Thyroid gland (tissue), 4 donors: Measurements from ENCODE around the gene NTRK2. TPM values are rescaled to one million over a fixed set of nuclear protein-coding genes. Genes with fewer than 3 reads are reported as not detected.

ENCODE experiments used
- DNase-seq, 2 donors: peaks; one replicate each; pipeline ENCODE4 v3.0.0-alpha.2; 2019
- H3K27ac ChIP-seq, 3 donors: fragments of 200-600 bp; sonication (generic); 1 replicate in 2 of 3; 2 replicates in 1 of 3; pipeline ENCODE4 v1.5.1; 2016 to 2019; ENCODE audit warnings: mild to moderate bottlenecking in 1 of 3, moderate library complexity in 1 of 3
- H3K27me3 ChIP-seq: fragments of 200-600 bp; sonication (generic); one replicate; pipeline ENCODE4 v1.5.1; 2019
- H3K36me3 ChIP-seq, 2 donors: fragments of 200-600 bp; sonication (generic); one replicate each; pipeline ENCODE4 v1.5.1; 2016 to 2019
- H3K4me1 ChIP-seq, 2 donors: fragments of 200-600 bp; sonication (generic); one replicate each; pipeline ENCODE4 v1.5.1; 2017 to 2019
- H3K4me3 ChIP-seq, 3 donors: fragments of 200-600 bp; sonication (generic); replicated peaks in 1 of 3; 1 replicate in 2 of 3; 2 replicates in 1 of 3; pipeline ENCODE4 v1.5.1; 2016; ENCODE audit warnings: mild to moderate bottlenecking in 1 of 3
- H3K9me3 ChIP-seq: fragments of 200-600 bp; sonication (generic); one replicate; pipeline ENCODE4 v1.5.1; 2017
- CTCF ChIP-seq, 6 experiments: fragments of 200-600 bp in 3 of 6; fragments of 450-650 bp in 3 of 6; sonication (generic) in 3 of 6; IDR thresholded peaks; one replicate each; pipeline ENCODE4 v1.5.1; 2016 to 2019; ENCODE audit warnings: antibody characterized with exemption in 6 of 6, mild to moderate bottlenecking in 2 of 6, inconsistent platforms in 1 of 6, moderate library complexity in 1 of 6
- POLR2A ChIP-seq, 2 donors: fragments of 450-650 bp; IDR thresholded peaks; one replicate each; pipeline ENCODE4 v1.6.1; 2017; ENCODE audit warnings: antibody characterized with exemption in 2 of 2, mild to moderate bottlenecking in 2 of 2, moderate library complexity in 1 of 2
- WGBS, 2 donors: methylation state at CpG; one replicate each; pipeline ENCODE4 v1.1.5; 2017; 5-methylcytosine and 5-hydroxymethylcytosine counted together
- intact Hi-C: fragments of 100-400 bp; cut with DNase I; formaldehyde crosslinking; loops from one replicate; pipeline ENCODE4 v1.15.1; 2023
- total RNA-seq, 4 donors: library from RNA; depleted of rRNA; stranded (reverse); fragments of >200 nt; gene quantifications; one replicate each; pipeline ENCODE4 v1.2.3, GENCODE V29; 2016

Gene NTRK2
- total RNA-seq, 4 donors from 2014 or later: 92.0 to 186 (median 142) TPM

- DNase-seq: no peak
- H3K27me3 ChIP-seq: no peaks in the 10 kb centered on the region
- H3K27ac ChIP-seq: no peak overlapping the region
- intact Hi-C loops: no loop called here
- H3K4me1 ChIP-seq: no peaks in the 10 kb centered on the region
- no peak for TF ChIP-seq POLR2A (IDR thresholded peaks at IDR 0.05)
- no peaks in the 10 kb centered on the region for H3K9me3 ChIP-seq
- WGBS, 2 donors: 90 to 95% methylated on average over 13 of the region's 13 CpGs
- H3K4me3 ChIP-seq: no peak overlapping the region
- no peaks in the 10 kb centered on the region for H3K36me3 ChIP-seq
These were observed 321.5 kb downstream of the NTRK2 start for GRCh38 chr9:84990850-84991513.

GRCh38 chr9:84991514-84991870 lies 322.0 kb downstream of the NTRK2 start:
- WGBS, 2 donors: 87 to 89% methylated on average over 7 of the region's 7 CpGs
- TF ChIP-seq CTCF (IDR thresholded peaks at IDR 0.05): no peak
- no peak for TF ChIP-seq POLR2A (IDR thresholded peaks at IDR 0.05)

GRCh38 chr9:84992381-84992780 lies 322.9 kb downstream of the NTRK2 start:
- H3K36me3 ChIP-seq: no peaks in the 10 kb centered on the region
- no peaks in the 10 kb centered on the region for H3K4me1 ChIP-seq
- TF ChIP-seq POLR2A (IDR thresholded peaks at IDR 0.05) (no peak), CTCF (IDR thresholded peaks at IDR 0.05) (no peak)
- 92 to 96% methylated on average over 3 of the region's 3 CpGs for WGBS, 2 donors
- intact Hi-C loops: no loop called here
- no peak overlapping the region for H3K27ac ChIP-seq
- H3K9me3 ChIP-seq: no peaks in the 10 kb centered on the region
- no peak for DNase-seq
- H3K27me3 ChIP-seq: no peaks in the 10 kb centered on the region
- no peak overlapping the region for H3K4me3 ChIP-seq

More at GRCh38 chr9:84991514-84991870, 322.0 kb downstream of the NTRK2 start:
- H3K36me3 ChIP-seq: no peaks in the 10 kb centered on the region
- intact Hi-C loops: no loop called here
- H3K27ac ChIP-seq: no peak overlapping the region
- H3K9me3 ChIP-seq: no peaks in the 10 kb centered on the region
- H3K4me1 ChIP-seq: no peaks in the 10 kb centered on the region
- no peaks in the 10 kb centered on the region for H3K27me3 ChIP-seq
- DNase-seq: no peak
- no peak overlapping the region for H3K4me3 ChIP-seq

DNA sequence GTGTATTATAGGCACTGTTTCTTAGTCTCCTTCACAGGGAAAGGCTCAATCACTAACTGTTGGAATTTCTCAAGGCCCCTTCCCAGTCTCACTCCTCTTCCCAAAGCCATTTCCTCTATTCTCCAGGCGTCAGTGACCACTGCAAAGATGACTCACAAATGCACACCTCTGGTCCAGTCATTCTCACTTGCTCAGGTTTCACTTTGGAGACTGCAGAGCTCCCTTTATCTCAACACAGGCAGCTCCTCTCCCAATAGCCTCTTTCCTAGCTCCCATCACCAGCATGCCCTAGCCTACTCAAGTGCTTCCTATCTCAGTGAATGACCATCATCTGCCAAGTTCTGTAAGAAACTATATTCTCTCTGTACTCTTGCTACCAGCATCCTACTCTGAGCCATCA lies 323.6 kb downstream of the NTRK2 start:
- Histone ChIP-seq H3K4me1 (no peaks in the 10 kb centered on the region), H3K9me3 (no peaks in the 10 kb centered on the region), H3K36me3 (no peaks in the 10 kb centered on the region), H3K27me3 (no peaks in the 10 kb centered on the region), H3K4me3 (no peak overlapping the region), H3K27ac (no peak overlapping the region)
- intact Hi-C loops: no loop called here
- no peak for DNase-seq
- 64 to 80% methylated on average over 1 of the region's 1 CpG for WGBS, 2 donors
- no peak for TF ChIP-seq POLR2A (IDR thresholded peaks at IDR 0.05)
- TF ChIP-seq CTCF (IDR thresholded peaks at IDR 0.05): no peak

- no peaks in the 10 kb centered on the region for H3K36me3 ChIP-seq
- no peak for TF ChIP-seq POLR2A (IDR thresholded peaks at IDR 0.05)
- no peak for TF ChIP-seq CTCF (IDR thresholded peaks at IDR 0.05)
- WGBS, 2 donors: 44 to 56% methylated on average over 4 of the region's 4 CpGs
- H3K27me3 ChIP-seq: no peaks in the 10 kb centered on the region
- H3K27ac ChIP-seq: no peak overlapping the region
- DNase-seq: no peak
- intact Hi-C loops: no loop called here
- H3K9me3 ChIP-seq: no peaks in the 10 kb centered on the region
- no peak overlapping the region for H3K4me3 ChIP-seq
- H3K4me1 ChIP-seq: no peaks in the 10 kb centered on the region
These were observed 326.5 kb downstream of the NTRK2 start for GRCh38 chr9:84996029-84996428.
